ENCODE data around the gene TTC33.

Gene TTC33

DNA sequence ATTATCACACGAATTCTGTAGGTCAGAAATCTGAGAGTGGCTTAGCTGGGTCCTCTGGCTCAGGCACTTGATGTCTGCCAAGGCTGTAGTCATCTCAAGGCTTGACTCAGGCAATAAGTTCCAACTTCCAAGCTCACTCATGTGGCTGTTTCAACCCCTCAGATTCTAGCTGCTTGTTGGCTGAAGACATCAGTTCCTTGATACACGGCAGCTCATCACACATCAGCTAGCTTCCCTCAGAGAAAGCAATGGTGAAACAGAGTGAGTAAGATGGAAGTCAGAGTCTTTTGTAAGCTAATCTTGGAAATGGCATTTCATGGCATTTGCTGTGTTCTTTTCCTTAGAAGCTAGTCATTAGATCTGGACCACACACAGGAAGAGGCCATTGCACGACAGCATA is 280.2 kb downstream of the TTC33 start:
- in situ Hi-C loops (cut with HindIII; ENCODE audit: low sequenced_read_pairs), result no loop called here
- TF ChIP-seq, protein P1, sequence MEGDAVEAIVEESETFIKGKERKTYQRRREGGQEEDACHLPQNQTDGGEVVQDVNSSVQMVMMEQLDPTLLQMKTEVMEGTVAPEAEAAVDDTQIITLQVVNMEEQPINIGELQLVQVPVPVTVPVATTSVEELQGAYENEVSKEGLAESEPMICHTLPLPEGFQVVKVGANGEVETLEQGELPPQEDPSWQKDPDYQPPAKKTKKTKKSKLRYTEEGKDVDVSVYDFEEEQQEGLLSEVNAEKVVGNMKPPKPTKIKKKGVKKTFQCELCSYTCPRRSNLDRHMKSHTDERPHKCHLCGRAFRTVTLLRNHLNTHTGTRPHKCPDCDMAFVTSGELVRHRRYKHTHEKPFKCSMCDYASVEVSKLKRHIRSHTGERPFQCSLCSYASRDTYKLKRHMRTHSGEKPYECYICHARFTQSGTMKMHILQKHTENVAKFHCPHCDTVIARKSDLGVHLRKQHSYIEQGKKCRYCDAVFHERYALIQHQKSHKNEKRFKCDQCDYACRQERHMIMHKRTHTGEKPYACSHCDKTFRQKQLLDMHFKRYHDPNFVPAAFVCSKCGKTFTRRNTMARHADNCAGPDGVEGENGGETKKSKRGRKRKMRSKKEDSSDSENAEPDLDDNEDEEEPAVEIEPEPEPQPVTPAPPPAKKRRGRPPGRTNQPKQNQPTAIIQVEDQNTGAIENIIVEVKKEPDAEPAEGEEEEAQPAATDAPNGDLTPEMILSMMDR (IDR thresholded peaks at IDR 0.05; ENCODE audit: low read depth, low read length, missing control alignments), result no peak
- no peak for DNase-seq (ENCODE audit: low read depth)
- no peak overlapping the region for H3K4me3 ChIP-seq (ENCODE audit: low read depth, low read length)

DNA sequence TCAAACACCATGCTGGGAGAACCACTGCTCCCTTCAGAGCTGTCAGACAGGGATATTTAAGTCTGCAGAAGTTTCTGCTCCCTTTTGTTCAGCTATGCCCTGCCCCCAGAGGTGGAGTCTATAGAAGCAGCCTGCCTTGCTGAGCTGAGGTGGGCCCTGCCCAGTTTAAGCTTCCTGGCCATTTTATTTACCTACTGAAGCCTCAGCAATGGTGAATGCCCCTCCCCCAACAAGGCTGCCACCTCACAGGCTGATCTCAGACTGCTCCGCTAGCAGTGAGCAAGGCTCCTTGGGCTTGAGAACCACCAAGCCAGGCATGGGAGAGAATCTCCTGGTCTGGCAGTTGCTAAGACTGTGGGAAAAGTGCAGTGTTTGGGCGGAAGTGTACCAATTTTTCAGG is 281.5 kb downstream of the TTC33 start:
- DNase-seq (ENCODE audit: low read depth), result no peak
- no peak overlapping the region for H3K4me3 ChIP-seq (ENCODE audit: low read depth, low read length)
- TF ChIP-seq, protein P1 (IDR thresholded peaks at IDR 0.05; ENCODE audit: low read depth, low read length, missing control alignments), result no peak
- in situ Hi-C loops (cut with HindIII; ENCODE audit: low sequenced_read_pairs), result no loop called here

DNA sequence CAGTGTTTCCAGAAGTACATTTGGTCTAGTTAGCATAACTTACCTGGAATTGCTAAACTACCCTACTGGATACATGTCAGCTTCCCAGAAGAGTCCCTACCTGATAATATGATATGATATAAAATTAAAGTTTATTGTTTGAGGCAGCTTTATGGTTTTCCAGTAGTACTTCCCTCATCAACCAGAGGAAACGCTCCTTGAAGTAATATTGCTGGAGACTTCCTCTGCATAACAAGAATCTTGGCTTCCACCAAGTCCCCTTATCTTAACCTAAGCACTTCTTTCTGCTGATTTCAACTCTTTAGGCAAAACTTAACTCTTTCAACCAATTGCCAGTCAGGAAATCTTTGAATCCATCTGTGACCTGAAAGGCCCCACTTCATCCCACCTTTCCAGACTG is 290.3 kb downstream of the TTC33 start:
- DNase-seq (ENCODE audit: low read depth), result no peak
- no peak overlapping the region for H3K4me3 ChIP-seq (ENCODE audit: low read depth, low read length)
- in situ Hi-C loops (cut with HindIII; ENCODE audit: low sequenced_read_pairs), result no loop called here
- TF ChIP-seq, protein P1 (IDR thresholded peaks at IDR 0.05; ENCODE audit: low read depth, low read length, missing control alignments), result no peak

DNA sequence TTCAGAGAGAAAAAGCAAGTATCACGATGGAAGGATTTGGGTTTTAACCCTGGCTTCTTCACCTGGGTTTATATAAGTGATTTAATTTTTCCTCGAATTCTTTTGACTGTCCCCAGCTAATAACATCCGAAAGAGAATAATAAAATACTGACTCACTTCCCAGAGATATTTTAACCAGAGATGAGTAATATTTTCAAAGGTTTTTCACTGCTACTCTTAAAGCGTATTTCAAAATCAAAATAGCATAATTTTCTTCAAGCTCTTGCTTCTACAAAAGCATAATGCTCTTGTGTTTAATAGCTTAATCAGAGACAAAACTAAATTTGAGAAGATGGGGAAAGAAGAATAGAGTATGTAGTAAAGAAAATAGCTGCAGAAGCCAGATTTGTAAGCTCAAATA is 291.2 kb downstream of the TTC33 start:
- in situ Hi-C loops (cut with HindIII; ENCODE audit: low sequenced_read_pairs), result no loop called here
- no peak overlapping the region for H3K4me3 ChIP-seq (ENCODE audit: low read depth, low read length)
- DNase-seq (ENCODE audit: low read depth), result no peak
- TF ChIP-seq, protein P1 (IDR thresholded peaks at IDR 0.05; ENCODE audit: low read depth, low read length, missing control alignments), result no peak
